Liver (tissue), 9 donors: ENCODE measurements around the gene MSH5. TPM values are rescaled to one million over a fixed set of nuclear protein-coding genes. Genes with fewer than 3 reads are reported as not detected.

ENCODE experiments used
- DNase-seq: peaks from one replicate; pipeline ENCODE4 v3.0.0-alpha.2; 2017; ENCODE audit warnings: low spot score
- H3K27ac ChIP-seq, 2 donors: one replicate each; pipeline ENCODE4 v1.7.0; 2013; ENCODE audit warnings: inconsistent platforms in 2 of 2, low read length in 2 of 2, control low read depth in 1 of 2, low read depth in 1 of 2, mild to moderate bottlenecking in 1 of 2
- H3K27me3 ChIP-seq, 4 donors: one replicate each; pipeline versions ENCODE4 v1.6.1 to v1.7.0; 2013; ENCODE audit warnings: low read length in 3 of 4, inconsistent platforms in 1 of 4, mild to moderate bottlenecking in 1 of 4, moderate library complexity in 1 of 4; ENCODE audit not compliant: control insufficient read depth in 4 of 4, insufficient read depth in 4 of 4
- H3K36me3 ChIP-seq, 4 donors: one replicate each; pipeline versions ENCODE4 v1.6.1 to v1.7.0; 2013; ENCODE audit warnings: low read length in 3 of 4, mild to moderate bottlenecking in 3 of 4, low read depth in 1 of 4, moderate library complexity in 1 of 4; ENCODE audit not compliant: control insufficient read depth in 4 of 4, insufficient read depth in 3 of 4
- H3K4me1 ChIP-seq, 4 donors: one replicate each; pipeline versions ENCODE4 v1.6.1 to v1.7.0; 2013; ENCODE audit warnings: low read length in 3 of 4, mild to moderate bottlenecking in 3 of 4, moderate library complexity in 1 of 4; ENCODE audit not compliant: control insufficient read depth in 4 of 4, insufficient read depth in 4 of 4
- H3K4me3 ChIP-seq, 3 donors: one replicate each; pipeline versions ENCODE4 v1.6.1 to v1.7.0; 2013; ENCODE audit warnings: low read length in 3 of 3, control low read depth in 1 of 3, low read depth in 1 of 3, mild to moderate bottlenecking in 1 of 3
- H3K9ac ChIP-seq, 2 donors: one replicate each; pipeline ENCODE4 v1.7.0; 2013; ENCODE audit warnings: low read length in 2 of 2, mild to moderate bottlenecking in 2 of 2, moderate library complexity in 2 of 2, control low read depth in 1 of 2, low read depth in 1 of 2
- H3K9me3 ChIP-seq, 4 donors: one replicate each; pipeline versions ENCODE4 v1.6.1 to v1.7.0; 2013; ENCODE audit warnings: low read length in 3 of 4; ENCODE audit not compliant: control insufficient read depth in 4 of 4
- EGR1 ChIP-seq, 2 donors: IDR thresholded peaks; 2 replicates each; pipeline ENCODE4 v1.6.1; 2016 to 2018; ENCODE audit warnings: antibody characterized with exemption in 2 of 2, low read depth in 2 of 2
- FOXA1 ChIP-seq: IDR thresholded peaks from 2 replicates; pipeline ENCODE4 v1.6.1; 2016; ENCODE audit warnings: antibody characterized with exemption
- FOXA2 ChIP-seq: IDR thresholded peaks from 2 replicates; pipeline ENCODE4 v1.6.1; 2016; ENCODE audit warnings: antibody characterized with exemption
- GABPA ChIP-seq, 2 donors: IDR thresholded peaks in 1 of 2; conservative IDR thresholded peaks in 1 of 2; 2 replicates each; pipeline ENCODE4 v1.6.1; 2016; ENCODE audit warnings: antibody characterized with exemption in 2 of 2, mild to moderate bottlenecking in 1 of 2, moderate library complexity in 1 of 2
- HNF4A ChIP-seq, 2 donors: conservative IDR thresholded peaks; 2 replicates each; pipeline ENCODE4 v1.6.1; 2016; ENCODE audit warnings: antibody characterized with exemption in 2 of 2, mild to moderate bottlenecking in 2 of 2
- HNF4G ChIP-seq: IDR thresholded peaks from 2 replicates; pipeline ENCODE4 v1.6.1; 2016; ENCODE audit warnings: antibody characterized with exemption
- JUND ChIP-seq, 2 donors: IDR thresholded peaks; 2 replicates each; pipeline ENCODE4 v1.6.1; 2016; ENCODE audit warnings: antibody characterized with exemption in 2 of 2
- NR2F2 ChIP-seq: IDR thresholded peaks from 2 replicates; pipeline ENCODE4 v1.6.1; 2016; ENCODE audit warnings: antibody characterized with exemption
- RAD21 ChIP-seq, 2 donors: IDR thresholded peaks; 2 replicates each; pipeline ENCODE4 v1.6.1; 2016; ENCODE audit warnings: antibody characterized with exemption in 2 of 2, mild to moderate bottlenecking in 2 of 2
- RXRA ChIP-seq, 2 donors: IDR thresholded peaks; 2 replicates each; pipeline ENCODE4 v1.6.1; 2017 to 2018; ENCODE audit warnings: antibody characterized with exemption in 2 of 2, mild to moderate bottlenecking in 1 of 2
- YY1 ChIP-seq: IDR thresholded peaks from 2 replicates; pipeline ENCODE4 v1.6.1; 2016; ENCODE audit warnings: antibody characterized with exemption, mild to moderate bottlenecking
- WGBS: extraction: QIAGEN DNeasy Blood & Tissue Kit; methylation state at CpG from one replicate; pipeline ENCODE4 v1.1.7; 2013; 5-methylcytosine and 5-hydroxymethylcytosine counted together
- polyA plus RNA-seq, 2 donors: library from polyadenylated mRNA; stranded (reverse) in 1 of 2; unstranded in 1 of 2; fragments of 200-250 nt in 1 of 2; fragments of >200 nt in 1 of 2; fragmentation: Nextera tagmentation in 1 of 2; extraction: Ambion mirVana in 1 of 2; gene quantifications; one replicate each; pipeline versions ENCODE4 v1.2.1 to v1.2.3, GENCODE V29; 2013 to 2015
- total RNA-seq, 2 donors: library from RNA; depleted of rRNA; stranded (reverse); fragments of >200 nt; gene quantifications; one replicate each; pipeline ENCODE4 v1.2.3, GENCODE V29; 2014
- TF ChIP-seq, protein P1 (sequence below): IDR thresholded peaks from 2 replicates; pipeline ENCODE4 v1.6.1; 2016; ENCODE audit warnings: antibody characterized with exemption
- TF ChIP-seq, protein P2 (sequence below): IDR thresholded peaks from 2 replicates; pipeline ENCODE4 v1.6.1; 2016; ENCODE audit warnings: antibody characterized with exemption
- TF ChIP-seq, protein P3 (sequence below): IDR thresholded peaks from 2 replicates; pipeline ENCODE4 v1.6.1; 2016; ENCODE audit warnings: antibody characterized with exemption, mild to moderate bottlenecking
- TF ChIP-seq, protein P4 (sequence below): IDR thresholded peaks from 2 replicates; pipeline ENCODE4 v1.6.1; 2016; ENCODE audit warnings: antibody characterized with exemption
- donor health status: healthy.
- donor health status: healthy.
- donor health status: healthy.
- donor health status: healthy.
- donor health status: healthy.

MSH5 gene
- total and polyA plus RNA-seq, 4 donors = 1.2 to 6.4 (median 4.0) TPM

DNA sequence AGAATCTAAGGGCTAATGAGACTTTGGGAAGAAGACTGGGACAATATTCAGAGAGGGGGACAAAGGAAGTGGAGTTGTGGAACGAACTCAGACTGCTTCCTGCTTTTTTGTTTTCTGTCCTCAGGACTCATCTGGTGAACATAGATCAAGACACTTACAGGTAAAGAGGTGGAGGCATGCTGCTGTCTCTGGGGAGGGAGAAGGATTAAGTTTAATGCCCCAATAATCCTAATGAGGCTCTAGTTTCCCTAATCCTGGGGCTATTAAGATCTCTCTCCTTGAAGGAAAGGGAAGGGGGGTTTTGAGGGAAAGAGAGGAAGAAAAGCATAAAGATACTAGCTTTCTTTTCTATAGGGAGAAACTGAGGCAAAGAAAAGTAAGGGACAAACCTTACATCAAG is 4.6 kb downstream of the MSH5 start (continued):
- TF ChIP-seq, protein P1, sequence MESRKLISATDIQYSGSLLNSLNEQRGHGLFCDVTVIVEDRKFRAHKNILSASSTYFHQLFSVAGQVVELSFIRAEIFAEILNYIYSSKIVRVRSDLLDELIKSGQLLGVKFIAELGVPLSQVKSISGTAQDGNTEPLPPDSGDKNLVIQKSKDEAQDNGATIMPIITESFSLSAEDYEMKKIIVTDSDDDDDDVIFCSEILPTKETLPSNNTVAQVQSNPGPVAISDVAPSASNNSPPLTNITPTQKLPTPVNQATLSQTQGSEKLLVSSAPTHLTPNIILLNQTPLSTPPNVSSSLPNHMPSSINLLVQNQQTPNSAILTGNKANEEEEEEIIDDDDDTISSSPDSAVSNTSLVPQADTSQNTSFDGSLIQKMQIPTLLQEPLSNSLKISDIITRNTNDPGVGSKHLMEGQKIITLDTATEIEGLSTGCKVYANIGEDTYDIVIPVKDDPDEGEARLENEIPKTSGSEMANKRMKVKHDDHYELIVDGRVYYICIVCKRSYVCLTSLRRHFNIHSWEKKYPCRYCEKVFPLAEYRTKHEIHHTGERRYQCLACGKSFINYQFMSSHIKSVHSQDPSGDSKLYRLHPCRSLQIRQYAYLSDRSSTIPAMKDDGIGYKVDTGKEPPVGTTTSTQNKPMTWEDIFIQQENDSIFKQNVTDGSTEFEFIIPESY = no peak
- TF ChIP-seq NR2F2 = no peak
- TF ChIP-seq, protein P2, sequence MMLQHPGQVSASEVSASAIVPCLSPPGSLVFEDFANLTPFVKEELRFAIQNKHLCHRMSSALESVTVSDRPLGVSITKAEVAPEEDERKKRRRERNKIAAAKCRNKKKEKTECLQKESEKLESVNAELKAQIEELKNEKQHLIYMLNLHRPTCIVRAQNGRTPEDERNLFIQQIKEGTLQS = no peak

DNA sequence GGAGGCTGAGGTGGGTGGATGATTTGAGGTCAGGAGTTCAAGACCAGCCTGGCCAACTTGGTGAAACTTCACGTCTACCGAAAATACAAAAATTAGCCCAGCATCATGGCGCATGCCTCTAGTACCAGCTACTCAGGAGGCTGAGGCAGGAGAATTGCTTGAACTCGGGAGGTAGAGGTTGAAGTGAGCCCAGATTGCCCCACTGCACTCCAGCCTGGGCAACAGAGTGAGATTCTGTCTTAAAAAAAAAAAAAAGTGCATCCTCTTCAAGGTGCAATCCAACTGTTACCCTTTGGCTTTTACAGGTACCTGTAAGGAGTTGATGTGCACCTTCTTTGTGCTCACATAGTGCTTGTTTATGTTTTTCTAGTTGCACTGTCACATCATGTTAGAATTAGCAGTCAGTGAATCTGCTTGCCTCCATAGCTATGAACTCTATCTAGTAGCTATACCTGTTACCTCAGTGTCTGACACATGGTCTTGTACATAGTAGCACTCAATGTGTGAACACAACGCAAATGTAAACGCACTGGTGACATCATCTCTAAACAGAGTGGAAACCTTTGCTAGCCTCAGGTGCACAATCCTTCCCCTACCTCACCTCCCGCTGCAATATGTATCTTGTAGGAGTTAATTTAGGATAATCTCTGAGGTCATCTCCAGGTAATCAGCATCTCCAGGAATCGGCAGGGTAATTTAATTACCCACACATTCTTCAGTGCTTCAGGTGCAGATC is 9.7 kb downstream of the MSH5 start:
- no peaks in the 10 kb centered on the region for H3K36me3 ChIP-seq
- no peaks in the 10 kb centered on the region for H3K4me1 ChIP-seq
- no peak overlapping the region for H3K4me3 ChIP-seq
- no peak overlapping the region for H3K27ac ChIP-seq
- H3K9me3 ChIP-seq = no peaks in the 10 kb centered on the region
- TF ChIP-seq GABPA (IDR thresholded peaks at IDR 0.05 in 1 of 2, conservative IDR thresholded peaks at IDR 0.05 in 1 of 2) = no peak
- TF ChIP-seq, protein P1 = no peak
- TF ChIP-seq NR2F2 = no peak
- no peak for TF ChIP-seq HNF4G
- no peak for TF ChIP-seq RXRA (IDR thresholded peaks at IDR 0.05)
- no peak for TF ChIP-seq FOXA2
- no peak for TF ChIP-seq FOXA1
- no peak for TF ChIP-seq HNF4A (conservative IDR thresholded peaks at IDR 0.05)
- TF ChIP-seq RAD21 (IDR thresholded peaks at IDR 0.05) = no peak
- no peak for TF ChIP-seq EGR1 (IDR thresholded peaks at IDR 0.05; ENCODE audit: low read depth in 2 of 2)
- TF ChIP-seq YY1 = no peak
- no peak for TF ChIP-seq JUND (IDR thresholded peaks at IDR 0.05)
- TF ChIP-seq, protein P3, sequence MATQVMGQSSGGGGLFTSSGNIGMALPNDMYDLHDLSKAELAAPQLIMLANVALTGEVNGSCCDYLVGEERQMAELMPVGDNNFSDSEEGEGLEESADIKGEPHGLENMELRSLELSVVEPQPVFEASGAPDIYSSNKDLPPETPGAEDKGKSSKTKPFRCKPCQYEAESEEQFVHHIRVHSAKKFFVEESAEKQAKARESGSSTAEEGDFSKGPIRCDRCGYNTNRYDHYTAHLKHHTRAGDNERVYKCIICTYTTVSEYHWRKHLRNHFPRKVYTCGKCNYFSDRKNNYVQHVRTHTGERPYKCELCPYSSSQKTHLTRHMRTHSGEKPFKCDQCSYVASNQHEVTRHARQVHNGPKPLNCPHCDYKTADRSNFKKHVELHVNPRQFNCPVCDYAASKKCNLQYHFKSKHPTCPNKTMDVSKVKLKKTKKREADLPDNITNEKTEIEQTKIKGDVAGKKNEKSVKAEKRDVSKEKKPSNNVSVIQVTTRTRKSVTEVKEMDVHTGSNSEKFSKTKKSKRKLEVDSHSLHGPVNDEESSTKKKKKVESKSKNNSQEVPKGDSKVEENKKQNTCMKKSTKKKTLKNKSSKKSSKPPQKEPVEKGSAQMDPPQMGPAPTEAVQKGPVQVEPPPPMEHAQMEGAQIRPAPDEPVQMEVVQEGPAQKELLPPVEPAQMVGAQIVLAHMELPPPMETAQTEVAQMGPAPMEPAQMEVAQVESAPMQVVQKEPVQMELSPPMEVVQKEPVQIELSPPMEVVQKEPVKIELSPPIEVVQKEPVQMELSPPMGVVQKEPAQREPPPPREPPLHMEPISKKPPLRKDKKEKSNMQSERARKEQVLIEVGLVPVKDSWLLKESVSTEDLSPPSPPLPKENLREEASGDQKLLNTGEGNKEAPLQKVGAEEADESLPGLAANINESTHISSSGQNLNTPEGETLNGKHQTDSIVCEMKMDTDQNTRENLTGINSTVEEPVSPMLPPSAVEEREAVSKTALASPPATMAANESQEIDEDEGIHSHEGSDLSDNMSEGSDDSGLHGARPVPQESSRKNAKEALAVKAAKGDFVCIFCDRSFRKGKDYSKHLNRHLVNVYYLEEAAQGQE = no peak
- TF ChIP-seq, protein P4, sequence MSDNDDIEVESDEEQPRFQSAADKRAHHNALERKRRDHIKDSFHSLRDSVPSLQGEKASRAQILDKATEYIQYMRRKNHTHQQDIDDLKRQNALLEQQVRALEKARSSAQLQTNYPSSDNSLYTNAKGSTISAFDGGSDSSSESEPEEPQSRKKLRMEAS = no peak
- H3K27me3 ChIP-seq = no peaks in the 10 kb centered on the region
- no peak for DNase-seq
- WGBS = 92% methylated on average over 8 of the region's 8 CpGs
- H3K9ac ChIP-seq = no peak overlapping the region
